Lung (tissue), 12 donors: ENCODE results near the gene SUGP1. TPM values are rescaled to one million over a fixed set of nuclear protein-coding genes. Genes with fewer than 3 reads are reported as not detected.

Experiments used
- ATAC-seq: fragments of 200-7000 bp; cut with Tn5 transposase; one replicate; pipeline ENCODE4 v1.9.1; 2020; ENCODE audit warnings: moderate number of reproducible peaks; ENCODE audit not compliant: insufficient read depth, low FRiP score
- DNase-seq, 3 donors: peaks; one replicate each; pipeline ENCODE4 v3.0.0-alpha.2; 2013 to 2017
- H3K27ac ChIP-seq, 2 donors: one replicate each; pipeline ENCODE4 v1.5.1; 2013; ENCODE audit warnings: mild to moderate bottlenecking in 2 of 2, moderate library complexity in 2 of 2, control low read depth in 1 of 2, inconsistent platforms in 1 of 2, low read depth in 1 of 2, low read length in 1 of 2
- H3K27me3 ChIP-seq, 3 donors: one replicate each; pipeline ENCODE4 v1.5.1; 2013; ENCODE audit warnings: low read length in 2 of 3; ENCODE audit not compliant: control insufficient read depth in 3 of 3, insufficient read depth in 3 of 3
- H3K36me3 ChIP-seq, 4 donors: one replicate each; pipeline ENCODE4 v1.5.1; 2013; ENCODE audit warnings: low read length in 4 of 4, mild to moderate bottlenecking in 1 of 4, moderate library complexity in 1 of 4; ENCODE audit not compliant: control insufficient read depth in 4 of 4, insufficient read depth in 4 of 4
- H3K4me1 ChIP-seq, 5 donors: one replicate each; pipeline ENCODE4 v1.5.1; 2013; ENCODE audit warnings: low read length in 5 of 5, mild to moderate bottlenecking in 2 of 5, moderate library complexity in 1 of 5; ENCODE audit not compliant: control insufficient read depth in 5 of 5, insufficient read depth in 5 of 5
- H3K4me3 ChIP-seq: one replicate; pipeline ENCODE4 v1.5.1; 2013; ENCODE audit warnings: mild to moderate bottlenecking, control low read depth, moderate library complexity
- H3K9ac ChIP-seq, 2 donors: one replicate each; pipeline ENCODE4 v1.5.1; 2013; ENCODE audit warnings: low read length in 2 of 2, control low read depth in 1 of 2; ENCODE audit not compliant: insufficient read depth in 1 of 2
- H3K9me3 ChIP-seq, 4 donors: one replicate each; pipeline ENCODE4 v1.5.1; 2013; ENCODE audit warnings: low read length in 3 of 4, mild to moderate bottlenecking in 1 of 4, moderate library complexity in 1 of 4; ENCODE audit not compliant: control insufficient read depth in 4 of 4, insufficient read depth in 3 of 4
- CTCF ChIP-seq: IDR thresholded peaks from 2 replicates; pipeline ENCODE4 v1.5.1; 2012; ENCODE audit warnings: mild to moderate bottlenecking; ENCODE audit errors: control extremely low read depth, extremely low read depth
- WGBS, 2 donors: extraction: QIAGEN DNeasy Blood & Tissue Kit; methylation state at CpG; one replicate each; pipeline ENCODE4 v1.1.7; 2013; 5-methylcytosine and 5-hydroxymethylcytosine counted together
- polyA plus RNA-seq, 2 donors: library from polyadenylated mRNA; stranded (reverse); fragments of 200-250 nt; gene quantifications; one replicate each; pipeline ENCODE4 v1.2.1, GENCODE V29; 2013
- total RNA-seq, 2 donors: library from RNA; depleted of rRNA in 1 of 2; stranded (reverse); fragments of >200 nt in 1 of 2; gene quantifications; one replicate each; pipeline ENCODE4 v1.2.1, GENCODE V29; 2014 to 2021
- donor health status: control.
- donor health status: control.
- donor health status: Bipolar disorder and iron deficiency.
- donor health status: healthy.
- donor health status: DM: yes; HTN: yes; CAD: no.

SUGP1 gene
- total and polyA plus RNA-seq, 4 donors = 22.3 to 42.8 (median 28.7) TPM

DNA sequence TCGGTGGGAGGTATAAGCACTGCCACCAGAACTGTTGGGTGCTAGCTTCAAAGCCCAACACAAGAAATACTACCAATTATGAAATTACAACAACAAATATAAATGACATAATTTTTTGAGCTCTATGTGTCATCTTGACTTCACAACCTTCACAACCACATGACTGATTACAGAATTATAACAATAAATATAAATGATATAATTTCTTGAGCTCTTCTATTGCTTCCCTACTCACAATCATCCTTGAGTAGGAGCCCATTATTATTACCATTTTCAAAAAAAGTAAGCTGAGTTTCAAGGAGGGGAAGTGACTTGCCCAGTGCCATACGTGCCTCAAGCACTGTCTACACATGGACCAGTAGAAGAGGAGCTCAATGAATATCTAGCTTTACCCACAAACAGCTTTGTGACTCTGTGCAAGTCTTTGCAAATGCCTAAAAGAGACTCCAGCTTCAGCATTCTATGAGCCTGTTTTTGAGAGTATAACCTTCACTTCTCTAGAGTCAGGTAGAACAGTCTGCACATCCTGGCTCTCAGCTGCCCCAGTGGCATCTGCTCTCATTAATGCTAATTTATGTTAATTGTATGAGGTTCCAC is 86.0 kb downstream of the SUGP1 start:
- H3K27me3 ChIP-seq = peaks cover 0 to 2% (median 0%) of the 10 kb centered on the region in 3 donors

GRCh38 chr19:19232261-19232721 is 88.0 kb downstream of the SUGP1 start:
- WGBS, 2 donors = 77 to 79% methylated on average over 19 of the region's 19 CpGs
- Histone ChIP-seq H3K9me3 (peaks cover 0 to 24% (median 8%) of the 10 kb centered on the region in 4 donors), H3K27ac (no peak overlapping the region), H3K4me3 (no peak overlapping the region), H3K36me3 (no peaks in the 10 kb centered on the region), H3K9ac (no peak overlapping the region), H3K27me3 (peaks cover 0 to 11% (median 0%) of the 10 kb centered on the region in 3 donors), H3K4me1 (peaks cover 0 to 2% (median 0%) of the 10 kb centered on the region in 5 donors)
- DNase-seq (no peak), ATAC-seq (no peak)
- TF ChIP-seq CTCF = no peak

More for the DNA sequence above, 86.0 kb downstream of the SUGP1 start:
- Histone ChIP-seq H3K36me3 (no peaks in the 10 kb centered on the region), H3K9me3 (peaks cover 0 to 24% (median 8%) of the 10 kb centered on the region in 4 donors), H3K9ac (no peak overlapping the region), H3K4me3 (no peak overlapping the region), H3K27ac (no peak overlapping the region), H3K4me1 (no peaks in the 10 kb centered on the region)
- no peak for TF ChIP-seq CTCF
- DNase-seq (no peak), ATAC-seq (no peak)
- 84 to 85% methylated on average over 2 of the region's 2 CpGs for WGBS, 2 donors

- Histone ChIP-seq H3K36me3 (no peaks in the 10 kb centered on the region), H3K4me3 (no peak overlapping the region), H3K27me3 (peaks cover 0 to 12% (median 0%) of the 10 kb centered on the region in 3 donors), H3K9ac (no peak overlapping the region), H3K4me1 (peaks cover 0 to 2% (median 0%) of the 10 kb centered on the region in 5 donors), H3K27ac (no peak overlapping the region), H3K9me3 (peaks cover 0 to 22% (median 7%) of the 10 kb centered on the region in 4 donors)
- WGBS, 2 donors = 85 to 93% methylated on average over 9 of the region's 9 CpGs
- DNase-seq (no peak), ATAC-seq (no peak)
- TF ChIP-seq CTCF = no peak
Observed at GRCh38 chr19:19230999-19231398, 89.3 kb downstream of the SUGP1 start.

DNA sequence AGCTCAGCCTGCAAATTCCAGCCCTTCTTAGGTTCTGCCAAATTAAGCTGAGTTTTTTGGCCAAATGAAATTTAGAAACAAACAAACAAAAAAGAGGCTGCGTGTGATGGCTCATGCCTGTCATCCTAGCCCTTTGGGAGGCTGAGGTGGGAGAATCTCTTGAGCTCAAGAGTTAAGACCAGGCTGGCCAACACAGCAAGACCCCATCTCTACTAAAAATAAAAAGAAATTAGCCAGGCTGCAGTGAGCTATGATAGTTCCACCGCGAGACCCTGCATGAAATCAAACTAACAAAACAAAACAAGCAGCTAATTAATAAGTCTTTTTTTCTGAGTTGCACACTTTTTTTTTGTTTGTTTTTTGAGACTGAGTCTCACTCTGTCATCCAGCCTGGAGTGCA is 90.6 kb downstream of the SUGP1 start:
- Histone ChIP-seq H3K27me3 (peaks cover 0 to 12% (median 8%) of the 10 kb centered on the region in 3 donors), H3K27ac (no peak overlapping the region), H3K4me3 (no peak overlapping the region), H3K9me3 (peaks cover 0 to 18% (median 5%) of the 10 kb centered on the region in 4 donors), H3K9ac (no peak overlapping the region), H3K36me3 (no peaks in the 10 kb centered on the region), H3K4me1 (peaks cover 0 to 7% (median 0%) of the 10 kb centered on the region in 5 donors)
- no peak for DNase-seq
- ATAC-seq = no peak
- WGBS, 2 donors = 77 to 90% methylated on average over 3 of the region's 3 CpGs
- no peak for TF ChIP-seq CTCF
